IPS DF 6.9 (cell line): ENCODE data around the gene BABAM2.

Experiments used
- DNase-seq: peaks from one replicate; pipeline ENCODE4 v3.0.0-alpha.2; 2013; ENCODE audit warnings: low read depth, low spot score
- H3K27ac ChIP-seq: one replicate; pipeline ENCODE4 v1.5.1; 2013; ENCODE audit warnings: low read length, control low read depth
- H3K27me3 ChIP-seq: 2 replicates; pipeline ENCODE4 v1.6.1; 2013; ENCODE audit warnings: mild to moderate bottlenecking, low read length; ENCODE audit not compliant: control insufficient read depth, insufficient read depth
- H3K36me3 ChIP-seq: 2 replicates; pipeline ENCODE4 v1.6.1; 2013; ENCODE audit warnings: low read length; ENCODE audit not compliant: control insufficient read depth, insufficient read depth
- H3K4me1 ChIP-seq: 2 replicates; pipeline ENCODE4 v1.6.1; 2013; ENCODE audit warnings: low read length; ENCODE audit not compliant: control insufficient read depth, insufficient read depth
- H3K4me3 ChIP-seq: 2 replicates; pipeline ENCODE4 v1.5.1; 2013; ENCODE audit warnings: mild to moderate bottlenecking, low read length
- H3K9me3 ChIP-seq: 2 replicates; pipeline ENCODE4 v1.6.1; 2013; ENCODE audit warnings: low read length, inconsistent platforms; ENCODE audit not compliant: control insufficient read depth, insufficient read depth
- WGBS: extraction: QIAGEN DNeasy Blood & Tissue Kit; methylation state at CpG from one replicate; pipeline ENCODE4 v1.1.7; 2013; ENCODE audit warnings: mixed read lengths, missing lambda C conversion rate; ENCODE audit not compliant: insufficient read length, insufficient coverage; 5-methylcytosine and 5-hydroxymethylcytosine counted together

The BABAM2 gene

DNA sequence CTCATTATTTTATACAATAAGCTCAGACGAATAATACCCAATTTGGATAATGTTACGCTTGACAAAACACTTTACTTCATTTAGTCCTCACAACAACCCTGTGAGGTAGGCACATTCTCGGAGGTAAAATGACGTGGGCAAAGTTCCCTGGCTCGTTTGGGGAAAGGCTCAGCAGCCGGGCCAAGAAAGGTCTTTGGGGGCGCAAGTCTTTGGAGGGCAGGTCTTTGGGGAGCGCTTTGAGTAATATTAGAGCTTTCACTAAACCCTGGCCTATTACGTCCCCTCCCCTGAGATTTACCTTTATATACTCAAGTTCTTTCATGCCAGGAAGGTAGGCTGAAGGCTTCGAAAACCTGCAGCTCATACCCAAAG is 769 bp upstream of the BABAM2 start:
- Histone ChIP-seq H3K36me3 (no peaks in the 10 kb centered on the region), H3K27me3 (no peaks in the 10 kb centered on the region), H3K27ac (no peak overlapping the region), H3K4me3 (peak overlapping the region; percentile 66; the same call in 1 of the 2 replicates), H3K9me3 (no peaks in the 10 kb centered on the region), H3K4me1 (no peaks in the 10 kb centered on the region)
- no peak for DNase-seq
- WGBS, result no CpG with 5 or more reads among the region's 10 CpGs

DNA sequence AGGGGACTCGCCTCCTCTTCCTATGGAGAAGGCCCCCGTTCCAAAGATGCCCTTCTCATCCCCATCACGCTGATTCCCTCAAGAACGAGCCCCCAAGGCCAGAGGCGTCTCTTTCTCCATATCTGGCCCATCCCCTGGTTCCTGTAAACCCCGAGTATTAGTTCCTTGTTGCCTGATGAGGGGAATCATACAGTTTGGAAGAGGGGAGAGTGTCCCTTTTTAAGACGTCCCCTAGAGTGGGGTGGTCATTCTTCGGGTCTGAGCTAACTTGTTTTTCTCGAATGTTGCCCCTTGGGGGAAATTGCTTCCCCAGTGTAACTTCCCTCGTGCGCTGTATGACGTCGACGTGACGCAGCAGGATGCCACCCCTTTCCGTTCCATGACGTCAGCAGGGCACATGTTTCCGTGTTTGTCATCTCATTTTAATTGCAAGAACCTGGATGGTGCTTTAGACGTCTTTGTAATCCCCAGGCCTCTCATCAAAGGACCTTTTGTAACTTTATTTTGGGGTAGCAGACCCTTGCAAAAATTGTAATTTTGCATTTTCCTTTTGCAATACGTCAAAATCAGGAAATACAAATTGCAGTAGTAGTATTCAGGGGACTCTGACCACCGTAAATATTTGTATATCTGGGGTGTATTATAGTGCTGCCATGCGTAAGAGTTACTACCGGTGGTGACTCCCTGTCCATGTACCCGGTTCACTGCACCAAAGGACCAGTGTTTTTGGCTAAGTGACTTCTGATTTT is 569 bp downstream of the BABAM2 start:
- Histone ChIP-seq H3K4me3 (peak overlapping the region; percentile 66; the same call in 1 of the 2 replicates), H3K27ac (no peak overlapping the region), H3K27me3 (no peaks in the 10 kb centered on the region), H3K9me3 (no peaks in the 10 kb centered on the region), H3K36me3 (no peaks in the 10 kb centered on the region), H3K4me1 (no peaks in the 10 kb centered on the region)
- DNase-seq, result peak; percentile 29
- no CpG with 5 or more reads among the region's 24 CpGs for WGBS

DNA sequence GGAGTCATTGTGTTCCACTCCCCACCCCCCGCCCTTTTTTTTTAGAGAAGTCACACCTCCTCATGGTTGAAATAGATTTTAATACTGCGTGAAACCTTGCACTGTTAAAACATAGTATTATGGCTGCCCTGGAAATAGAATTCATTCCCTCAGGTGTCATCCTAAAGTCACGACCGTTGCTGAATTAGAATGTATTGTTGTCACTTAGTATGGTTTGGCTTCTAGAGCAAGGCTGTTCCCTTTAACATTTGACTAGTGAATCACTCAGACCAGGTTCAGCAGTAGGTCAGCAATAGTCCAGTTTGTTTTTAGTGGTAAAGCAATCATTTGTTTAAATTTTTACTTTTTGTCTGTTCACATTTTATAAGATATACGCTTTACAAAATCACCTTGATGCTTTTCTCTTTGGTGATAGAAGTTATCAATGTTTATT is 1.2 kb downstream of the BABAM2 start:
- WGBS, result no CpG with 5 or more reads among the region's 5 CpGs
- no peak overlapping the region for H3K27ac ChIP-seq

DNA sequence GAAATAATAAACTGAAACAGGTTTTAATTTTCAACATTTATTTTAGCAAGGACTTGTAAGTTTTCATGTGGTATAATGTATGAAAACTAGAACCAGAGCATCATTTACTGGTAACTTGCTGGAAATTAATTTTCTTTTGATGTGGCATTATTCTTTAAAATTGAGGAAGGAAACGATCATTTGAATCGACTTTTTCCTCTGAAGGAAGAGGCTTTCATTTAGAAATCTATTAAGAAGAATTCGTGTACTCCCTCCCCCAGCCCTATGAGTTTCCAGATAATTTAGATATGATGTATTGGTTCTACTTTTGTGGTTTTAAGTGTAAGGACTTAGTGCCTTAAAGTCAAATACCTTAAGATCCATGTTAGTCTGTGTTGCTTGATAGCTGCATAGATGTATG is 2.5 kb downstream of the BABAM2 start:
- H3K4me3 ChIP-seq, result no peak overlapping the region
- DNase-seq, result no peak
- no peaks in the 10 kb centered on the region for H3K9me3 ChIP-seq
- no peaks in the 10 kb centered on the region for H3K36me3 ChIP-seq
- H3K27ac ChIP-seq, result no peak overlapping the region
- WGBS, result no CpG with 5 or more reads among the region's 3 CpGs
- H3K4me1 ChIP-seq, result no peaks in the 10 kb centered on the region
- no peaks in the 10 kb centered on the region for H3K27me3 ChIP-seq

More for the DNA sequence above, 1.2 kb downstream of the BABAM2 start:
- no peaks in the 10 kb centered on the region for H3K27me3 ChIP-seq
- H3K4me3 ChIP-seq, result no peak overlapping the region
- H3K36me3 ChIP-seq, result no peaks in the 10 kb centered on the region
- no peak for DNase-seq
- no peaks in the 10 kb centered on the region for H3K9me3 ChIP-seq
- no peaks in the 10 kb centered on the region for H3K4me1 ChIP-seq

DNA sequence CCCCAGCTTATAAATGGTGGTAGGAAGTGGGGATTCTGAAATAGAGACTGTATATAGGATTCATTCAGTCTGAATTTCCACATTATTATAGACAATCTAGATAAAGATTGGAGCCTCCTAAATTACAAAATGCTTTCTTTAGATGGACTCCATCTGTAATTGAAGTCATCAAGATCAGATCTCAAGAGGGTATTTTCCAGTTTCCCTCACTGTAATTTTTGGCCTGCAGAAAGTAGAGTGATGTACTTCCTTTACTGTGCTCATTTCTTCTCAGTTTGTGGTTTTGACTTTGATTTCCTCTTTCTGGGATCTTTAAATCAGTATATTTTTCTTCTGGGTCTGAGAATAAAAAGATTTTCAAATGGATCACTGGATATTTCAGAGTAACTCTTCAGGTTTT is 7.2 kb downstream of the BABAM2 start:
- H3K9me3 ChIP-seq, result no peaks in the 10 kb centered on the region
- no peak overlapping the region for H3K4me3 ChIP-seq
- H3K27me3 ChIP-seq, result no peaks in the 10 kb centered on the region
- no peak for DNase-seq
- H3K36me3 ChIP-seq, result no peaks in the 10 kb centered on the region
- H3K4me1 ChIP-seq, result no peaks in the 10 kb centered on the region
- no peak overlapping the region for H3K27ac ChIP-seq

DNA sequence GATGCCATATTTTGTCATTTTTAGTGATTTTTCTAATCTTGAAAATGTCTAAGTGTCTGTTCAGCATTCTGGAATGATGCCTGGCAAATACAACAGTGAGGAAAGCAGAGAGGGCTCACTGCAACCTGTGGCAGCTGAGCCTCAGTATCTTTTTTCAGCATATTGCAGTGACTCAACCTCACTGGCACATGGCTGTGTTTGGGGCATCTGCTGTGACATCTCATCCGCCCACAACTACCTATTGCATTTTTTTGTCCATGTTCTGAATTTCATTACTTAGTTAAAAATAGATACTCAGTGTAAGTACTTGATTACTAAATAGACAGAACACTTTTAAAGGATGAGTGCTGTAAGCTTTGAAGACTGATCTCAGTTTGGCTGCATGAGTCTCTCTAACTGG is 10.7 kb downstream of the BABAM2 start:
- no CpG with 5 or more reads among the region's 1 CpG for WGBS
- H3K36me3 ChIP-seq, result no peaks in the 10 kb centered on the region
- no peaks in the 10 kb centered on the region for H3K4me1 ChIP-seq
- no peak overlapping the region for H3K27ac ChIP-seq
- no peak for DNase-seq
- no peak overlapping the region for H3K4me3 ChIP-seq
- H3K9me3 ChIP-seq, result no peaks in the 10 kb centered on the region
- no peaks in the 10 kb centered on the region for H3K27me3 ChIP-seq

DNA sequence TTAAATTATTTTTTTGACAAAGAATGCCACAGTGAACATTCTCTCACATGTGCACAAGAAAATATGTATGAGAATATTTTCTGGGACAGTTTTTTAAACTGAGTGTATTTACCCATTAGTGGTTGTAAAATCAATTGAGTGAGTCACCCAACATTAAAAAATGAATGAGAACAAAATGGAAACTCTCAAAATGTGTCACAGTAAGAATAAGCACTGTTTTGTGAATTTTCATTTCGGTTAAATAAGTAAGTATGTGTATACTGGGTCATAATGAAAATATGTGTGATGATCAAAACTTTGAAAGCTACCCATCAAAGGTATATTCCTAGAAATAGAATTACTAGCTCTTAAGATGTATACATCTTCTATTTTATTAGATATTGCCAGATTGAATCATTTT is 11.6 kb downstream of the BABAM2 start:
- Histone ChIP-seq H3K27ac (no peak overlapping the region), H3K4me3 (no peak overlapping the region), H3K9me3 (no peaks in the 10 kb centered on the region), H3K36me3 (no peaks in the 10 kb centered on the region), H3K4me1 (no peaks in the 10 kb centered on the region), H3K27me3 (no peaks in the 10 kb centered on the region)
- WGBS, result no CpG with 5 or more reads among the region's 1 CpG
- no peak for DNase-seq

DNA sequence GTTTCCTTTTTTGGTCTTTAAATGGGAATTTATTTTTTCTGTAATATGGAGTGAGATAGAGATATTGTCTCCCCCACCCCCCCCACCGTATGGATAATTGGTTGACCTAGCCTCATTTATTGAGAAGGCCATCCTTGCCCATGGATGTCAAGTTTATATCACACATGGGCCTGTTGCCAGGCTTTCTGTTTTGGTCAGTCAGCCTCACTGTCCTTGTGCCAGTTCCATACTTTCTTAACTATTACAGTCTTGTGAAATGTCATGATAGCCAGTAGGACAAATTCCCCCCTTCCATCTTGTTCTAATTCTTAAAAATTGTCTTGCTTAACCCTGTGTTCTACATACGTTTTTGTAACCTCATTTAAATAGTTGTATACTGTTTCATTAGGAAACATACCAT is 12.5 kb downstream of the BABAM2 start:
- no peak overlapping the region for H3K27ac ChIP-seq
- WGBS, result no CpG with 5 or more reads among the region's 2 CpGs

DNA sequence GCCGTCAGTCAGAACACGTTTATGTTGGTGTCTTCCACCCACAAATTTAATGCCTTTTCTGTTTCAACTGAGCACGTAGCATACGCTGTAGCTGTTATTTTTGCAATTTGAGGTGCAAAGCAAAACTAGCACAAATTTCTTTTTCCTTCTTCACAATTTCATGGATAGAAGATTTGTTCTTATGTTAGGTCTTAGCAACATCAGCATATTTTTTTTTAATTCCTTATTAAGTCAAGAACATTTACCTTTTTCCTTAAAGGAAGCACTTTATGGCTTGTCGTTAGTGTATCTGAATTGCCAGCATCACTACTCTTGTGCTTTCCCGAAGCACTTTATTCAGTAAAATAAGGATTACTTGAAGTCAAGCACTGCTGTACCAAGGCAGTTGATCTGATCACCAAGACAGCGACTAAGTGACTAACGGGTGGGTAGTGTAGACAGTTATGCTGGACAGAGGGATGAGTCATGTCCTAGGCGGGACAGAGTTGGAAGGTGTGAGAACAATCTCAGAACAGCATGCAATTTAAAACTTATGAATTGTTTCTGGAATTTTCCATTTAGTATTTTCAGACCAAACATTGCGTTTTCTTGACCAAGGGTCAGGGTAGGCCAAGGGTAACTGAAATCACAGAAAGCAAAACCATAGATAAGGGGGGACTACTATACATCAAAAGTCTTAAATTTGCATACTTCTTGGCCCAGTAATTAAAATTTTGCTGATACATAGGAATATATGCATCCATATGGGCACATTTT is 13.3 kb downstream of the BABAM2 start:
- H3K4me1 ChIP-seq, result no peaks in the 10 kb centered on the region
- H3K27ac ChIP-seq, result no peak overlapping the region
- H3K4me3 ChIP-seq, result no peak overlapping the region
- no peak for DNase-seq
- no peaks in the 10 kb centered on the region for H3K36me3 ChIP-seq
- no peaks in the 10 kb centered on the region for H3K9me3 ChIP-seq
- no CpG with 5 or more reads among the region's 10 CpGs for WGBS
- H3K27me3 ChIP-seq, result no peaks in the 10 kb centered on the region

More for the DNA sequence above, 12.5 kb downstream of the BABAM2 start:
- Histone ChIP-seq H3K9me3 (no peaks in the 10 kb centered on the region), H3K27me3 (no peaks in the 10 kb centered on the region), H3K36me3 (no peaks in the 10 kb centered on the region), H3K4me3 (no peak overlapping the region), H3K4me1 (no peaks in the 10 kb centered on the region)
- no peak for DNase-seq

DNA sequence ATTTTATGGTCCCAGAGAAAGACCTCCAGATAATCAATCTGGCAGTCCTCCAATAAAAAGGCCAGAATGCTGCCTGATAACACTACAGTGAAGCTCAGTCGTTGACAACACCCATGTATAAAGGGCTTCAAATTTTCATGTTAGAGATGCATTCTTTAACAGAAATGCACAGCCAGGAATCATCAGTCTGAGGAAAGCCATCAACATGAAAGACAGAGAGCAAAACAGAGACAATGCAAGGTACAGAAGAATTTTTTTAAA is 13.8 kb downstream of the BABAM2 start:
- Histone ChIP-seq H3K27ac (no peak overlapping the region), H3K4me3 (no peak overlapping the region), H3K27me3 (no peaks in the 10 kb centered on the region), H3K9me3 (no peaks in the 10 kb centered on the region), H3K36me3 (no peaks in the 10 kb centered on the region), H3K4me1 (no peaks in the 10 kb centered on the region)
- WGBS, result no CpG with 5 or more reads among the region's 1 CpG
- DNase-seq, result no peak

DNA sequence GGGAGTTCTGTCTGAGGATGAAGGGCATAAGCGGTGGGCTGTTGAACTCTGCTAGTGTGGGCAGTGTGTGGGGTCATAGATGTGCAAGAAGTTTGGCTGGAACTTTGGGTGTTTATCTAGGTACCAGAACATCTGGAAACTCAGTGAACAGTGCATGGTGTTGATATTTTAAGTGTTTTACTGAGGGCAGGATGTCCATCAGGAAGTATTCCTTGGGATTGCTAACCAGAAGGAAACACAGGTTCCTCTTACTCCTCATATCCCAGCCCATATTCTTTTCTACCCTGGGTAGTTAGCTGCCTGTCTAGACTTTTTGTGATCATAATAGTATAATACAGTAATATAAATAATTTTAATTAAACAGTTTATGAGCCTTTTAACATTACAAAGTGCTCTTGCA is 15.5 kb downstream of the BABAM2 start:
- no peak for DNase-seq
- no peak overlapping the region for H3K27ac ChIP-seq
- no CpG with 5 or more reads among the region's 1 CpG for WGBS
- H3K9me3 ChIP-seq, result no peaks in the 10 kb centered on the region
- H3K4me3 ChIP-seq, result no peak overlapping the region
- H3K27me3 ChIP-seq, result no peaks in the 10 kb centered on the region
- no peaks in the 10 kb centered on the region for H3K4me1 ChIP-seq
- H3K36me3 ChIP-seq, result no peaks in the 10 kb centered on the region
